ENCODE measurements around the gene ARFGEF3. TPM values are rescaled to one million over a fixed set of nuclear protein-coding genes. Genes with fewer than 3 reads are reported as not detected.
A peak's percentile ranks its signal among the peaks of the same experiment; 100 is the strongest.

ARFGEF3 gene
- total RNA-seq, 1 donor from 2014 or later = 17.6 TPM

GRCh38 chr6:138162955-138163575 is 1.3 kb downstream of the ARFGEF3 start:
- DNase-seq (ENCODE audit: low spot score) = no peak

GRCh38 chr6:138175596-138175995 is 13.9 kb downstream of the ARFGEF3 start:
- DNase-seq (ENCODE audit: low spot score) = no peak

GRCh38 chr6:138176652-138177232 is 15.0 kb downstream of the ARFGEF3 start:
- no peak for DNase-seq (ENCODE audit: low spot score)

GRCh38 chr6:138182939-138183789 is 21.4 kb downstream of the ARFGEF3 start:
- DNase-seq (ENCODE audit: low spot score) = no peak

- DNase-seq (ENCODE audit: low spot score) = no peak
Measured at GRCh38 chr6:138183790-138184134, 22.0 kb downstream of the ARFGEF3 start.

GRCh38 chr6:138184230-138184629 is 22.5 kb downstream of the ARFGEF3 start:
- no peak for DNase-seq (ENCODE audit: low spot score)

- no peak for DNase-seq (ENCODE audit: low spot score)
Measured at GRCh38 chr6:138187156-138187555, 25.4 kb downstream of the ARFGEF3 start.

- peak; percentile 29 for DNase-seq (ENCODE audit: low spot score)
Measured at GRCh38 chr6:138188278-138188941, 26.7 kb downstream of the ARFGEF3 start.

GRCh38 chr6:138194287-138194686 is 32.5 kb downstream of the ARFGEF3 start:
- peak; percentile 32 for DNase-seq (ENCODE audit: low spot score)

- no peak for DNase-seq (ENCODE audit: low spot score)
Measured at GRCh38 chr6:138196122-138196738, 34.5 kb downstream of the ARFGEF3 start.

GRCh38 chr6:138197570-138197969 is 35.8 kb downstream of the ARFGEF3 start:
- DNase-seq (ENCODE audit: low spot score) = no peak

- no peak for DNase-seq (ENCODE audit: low spot score)
Measured at GRCh38 chr6:138198430-138199091, 36.8 kb downstream of the ARFGEF3 start.

GRCh38 chr6:138201836-138202235 is 40.1 kb downstream of the ARFGEF3 start:
- no peak for DNase-seq (ENCODE audit: low spot score)

- DNase-seq (ENCODE audit: low spot score) = no peak
Measured at GRCh38 chr6:138203315-138203714, 41.6 kb downstream of the ARFGEF3 start.

- DNase-seq (ENCODE audit: low spot score) = no peak
Measured at GRCh38 chr6:138204303-138204702, 42.6 kb downstream of the ARFGEF3 start.

- no peak for DNase-seq (ENCODE audit: low spot score)
Measured at GRCh38 chr6:138204792-138205384, 43.1 kb downstream of the ARFGEF3 start.

GRCh38 chr6:138205437-138206094 is 43.8 kb downstream of the ARFGEF3 start:
- no peak for DNase-seq (ENCODE audit: low spot score)

GRCh38 chr6:138206862-138207261 is 45.1 kb downstream of the ARFGEF3 start:
- no peak for DNase-seq (ENCODE audit: low spot score)

GRCh38 chr6:138211048-138211581 is 49.4 kb downstream of the ARFGEF3 start:
- no peak for DNase-seq (ENCODE audit: low spot score)

- DNase-seq (ENCODE audit: low spot score) = no peak
Measured at GRCh38 chr6:138211601-138212000, 49.9 kb downstream of the ARFGEF3 start.

Data from mucosa of gallbladder (tissue), 1 donor.